Purkinje cell (primary cell): ENCODE measurements around the gene KANSL2. TPM values are rescaled to one million over a fixed set of nuclear protein-coding genes. Genes with fewer than 3 reads are reported as not detected.

Source experiments
- polyA plus RNA-seq: library from polyadenylated mRNA; unstranded; fragments of >200 nt; fragmentation: Nextera tagmentation; gene quantifications from 2 replicates; pipeline ENCODE4 v1.2.1, GENCODE V29; 2014

The KANSL2 gene
- 10.5 and 17.2 TPM in 2 replicates for polyA plus RNA-seq

GRCh38 chr12:48681710-48682532, at the start of gene KANSL2:
TSS of gene KANSL2 (minus strand) at chr12:48682238. CDS start at chr12:48681632, 606 bp downstream.

GRCh38 chr12:48716493-48717251, 34.6 kb upstream of the KANSL2 start, which contains the start of gene CCNT1:
TSS of gene CCNT1 (minus strand) at chr12:48716707. CDS start at chr12:48716675, 32 bp downstream.

Other genes with a start within 250 kb of the KANSL2 start
- gene ANP32D, start 209.7 kb downstream of the KANSL2 start, polyA plus RNA-seq, result not detected in 2 replicates
- gene C12orf54, start 199.7 kb downstream of the KANSL2 start, polyA plus RNA-seq, result not detected in 2 replicates
- gene OR8S1, start 156.6 kb downstream of the KANSL2 start, polyA plus RNA-seq, result not detected in 2 replicates
- gene LALBA, start 112.2 kb downstream of the KANSL2 start, polyA plus RNA-seq, result not detected in 2 replicates
- 5.7 and 17.9 TPM in 2 replicates for gene CCNT1, start 34.5 kb upstream of the KANSL2 start, polyA plus RNA-seq
- gene ADCY6, start 106.9 kb upstream of the KANSL2 start, polyA plus RNA-seq, result 0.43 and 0.48 TPM in 2 replicates
- gene CACNB3, start 136.3 kb upstream of the KANSL2 start, polyA plus RNA-seq, result 2.0 and 15.5 TPM in 2 replicates
- gene DDX23, start 169.9 kb upstream of the KANSL2 start, polyA plus RNA-seq, result 7.4 and 11.5 TPM in 2 replicates
- 1.6 and 3.0 TPM in 2 replicates for gene RND1, start 183.6 kb upstream of the KANSL2 start, polyA plus RNA-seq
- gene FKBP11, start 243.3 kb upstream of the KANSL2 start, polyA plus RNA-seq, result 2.2 and 3.1 TPM in 2 replicates